ENCODE measurements around the gene AGBL1.

Gene AGBL1

GRCh38 chr15:86322629-86323028 is 243.0 kb downstream of the AGBL1 start:
- DNase-seq (ENCODE audit: low spot score), result no peak

- DNase-seq (ENCODE audit: low spot score), result no peak
These were observed 247.7 kb downstream of the AGBL1 start for GRCh38 chr15:86327230-86327865.

GRCh38 chr15:86328658-86329057 is 249.0 kb downstream of the AGBL1 start:
- DNase-seq (ENCODE audit: low spot score), result no peak

GRCh38 chr15:86329311-86330013 is 249.8 kb downstream of the AGBL1 start:
- no peak for DNase-seq (ENCODE audit: low spot score)

GRCh38 chr15:86333819-86334218 is 254.1 kb downstream of the AGBL1 start:
- no peak for DNase-seq (ENCODE audit: low spot score)

GRCh38 chr15:86336051-86336788 is 256.5 kb downstream of the AGBL1 start:
- no peak for DNase-seq (ENCODE audit: low spot score)

- DNase-seq (ENCODE audit: low spot score), result no peak
These were observed 257.4 kb downstream of the AGBL1 start for GRCh38 chr15:86337071-86337470.

GRCh38 chr15:86347245-86347644 is 267.6 kb downstream of the AGBL1 start:
- DNase-seq (ENCODE audit: low spot score), result no peak

- no peak for DNase-seq (ENCODE audit: low spot score)
These were observed 269.9 kb downstream of the AGBL1 start for GRCh38 chr15:86349565-86349964.

- DNase-seq (ENCODE audit: low spot score), result no peak
These were observed 273.5 kb downstream of the AGBL1 start for GRCh38 chr15:86353213-86353612.

GRCh38 chr15:86355361-86355760 is 275.7 kb downstream of the AGBL1 start:
- no peak for DNase-seq (ENCODE audit: low spot score)

- no peak for DNase-seq (ENCODE audit: low spot score)
These were observed 276.1 kb downstream of the AGBL1 start for GRCh38 chr15:86355801-86356200.

GRCh38 chr15:86362555-86362954 is 282.9 kb downstream of the AGBL1 start:
- no peak for DNase-seq (ENCODE audit: low spot score)

GRCh38 chr15:86373147-86373546 is 293.5 kb downstream of the AGBL1 start:
- DNase-seq (ENCODE audit: low spot score), result no peak

GRCh38 chr15:86375733-86376280 is 296.1 kb downstream of the AGBL1 start:
- DNase-seq (ENCODE audit: low spot score), result no peak

- DNase-seq (ENCODE audit: low spot score), result no peak
These were observed 298.2 kb downstream of the AGBL1 start for GRCh38 chr15:86377914-86378313.

- DNase-seq (ENCODE audit: low spot score), result no peak
These were observed 302.7 kb downstream of the AGBL1 start for GRCh38 chr15:86382341-86382740.

- no peak for DNase-seq (ENCODE audit: low spot score)
These were observed 303.9 kb downstream of the AGBL1 start for GRCh38 chr15:86383611-86384010.

GRCh38 chr15:86384186-86384585 is 304.5 kb downstream of the AGBL1 start:
- no peak for DNase-seq (ENCODE audit: low spot score)

- DNase-seq (ENCODE audit: low spot score), result no peak
These were observed 312.6 kb downstream of the AGBL1 start for GRCh38 chr15:86392296-86392695.

- DNase-seq (ENCODE audit: low spot score), result no peak
These were observed 313.2 kb downstream of the AGBL1 start for GRCh38 chr15:86392874-86393273.

GRCh38 chr15:86394866-86395265 is 315.2 kb downstream of the AGBL1 start:
- DNase-seq (ENCODE audit: low spot score), result no peak

All from LoVo (cell line).